Germinal center (tissue), 1 donor: Measurements from ENCODE around the gene ENOX1.
"Not testable (repeated sequence)": the region's sequence is repeated elsewhere in the genome, so short reads cannot be mapped to it uniquely, and the experiment has no call there.

ENCODE experiments used
- DNase-seq: peaks from one replicate; pipeline ENCODE4 v3.0.0; 2012; ENCODE audit warnings: mixed read lengths, low spot score

Gene ENOX1

GRCh38 chr13:43431290-43431716, 355.5 kb downstream of the ENOX1 start:
- no peak for DNase-seq

GRCh38 chr13:43428545-43429296, 358.1 kb downstream of the ENOX1 start:
- no peak for DNase-seq

- no peak for DNase-seq
Observed at GRCh38 chr13:43426355-43426754, 360.4 kb downstream of the ENOX1 start.

- DNase-seq = no peak
Observed at GRCh38 chr13:43425234-43425633, 361.5 kb downstream of the ENOX1 start.

- no peak for DNase-seq
Observed at GRCh38 chr13:43424412-43424811, 362.4 kb downstream of the ENOX1 start.

- DNase-seq = no peak
Observed at GRCh38 chr13:43422116-43422515, 364.7 kb downstream of the ENOX1 start.

- not testable (repeated sequence) for DNase-seq
Observed at GRCh38 chr13:43416842-43417241, 369.9 kb downstream of the ENOX1 start.

GRCh38 chr13:43416408-43416807, 370.4 kb downstream of the ENOX1 start:
- not testable (repeated sequence) for DNase-seq

- not testable (repeated sequence) for DNase-seq
Observed at GRCh38 chr13:43415903-43416391, 370.8 kb downstream of the ENOX1 start.

- DNase-seq = no peak
Observed at GRCh38 chr13:43414111-43414510, 372.7 kb downstream of the ENOX1 start.

- DNase-seq = no peak
Observed at GRCh38 chr13:43411741-43412140, 375.0 kb downstream of the ENOX1 start.

- DNase-seq = no peak
Observed at GRCh38 chr13:43411211-43411610, 375.6 kb downstream of the ENOX1 start.

GRCh38 chr13:43408274-43408673, 378.5 kb downstream of the ENOX1 start:
- DNase-seq = no peak

- DNase-seq = no peak
Observed at GRCh38 chr13:43407023-43407581, 379.7 kb downstream of the ENOX1 start.

GRCh38 chr13:43405457-43405856, 381.3 kb downstream of the ENOX1 start:
- DNase-seq = no peak

- DNase-seq = no peak
Observed at GRCh38 chr13:43402380-43402779, 384.4 kb downstream of the ENOX1 start.

GRCh38 chr13:43401361-43401760, 385.4 kb downstream of the ENOX1 start:
- no peak for DNase-seq

GRCh38 chr13:43397111-43397510, 389.7 kb downstream of the ENOX1 start:
- DNase-seq = no peak

- no peak for DNase-seq
Observed at GRCh38 chr13:43391036-43391435, 395.7 kb downstream of the ENOX1 start.

GRCh38 chr13:43390619-43391018, 396.2 kb downstream of the ENOX1 start:
- DNase-seq = no peak

- no peak for DNase-seq
Observed at GRCh38 chr13:43389983-43390382, 396.8 kb downstream of the ENOX1 start.

GRCh38 chr13:43389573-43389972, 397.2 kb downstream of the ENOX1 start:
- no peak for DNase-seq

- no peak for DNase-seq
Observed at GRCh38 chr13:43388282-43389034, 398.3 kb downstream of the ENOX1 start.
